HepG2 (cell line): ENCODE results near the gene CNNM4. TPM values are rescaled to one million over a fixed set of nuclear protein-coding genes. Genes with fewer than 3 reads are reported as not detected.

ENCODE experiments used
- ELF4 ChIP-seq: sonication (generic); formaldehyde crosslinking; IDR thresholded peaks from 2 replicates; pipeline ENCODE4 v1.5.0; 2020; ENCODE audit warnings: missing genetic modification reagents, mild to moderate bottlenecking, moderate library complexity, borderline replicate concordance
- GATAD1 ChIP-seq: IDR thresholded peaks from 2 replicates; pipeline ENCODE4 v1.6.1; 2016; ENCODE audit warnings: missing genetic modification reagents, missing compliant biosample characterization
- HMG20B ChIP-seq: conservative IDR thresholded peaks from 2 replicates; pipeline ENCODE4 v1.6.1; 2016; ENCODE audit warnings: missing genetic modification reagents, missing compliant biosample characterization
- HNRNPUL1 ChIP-seq: fragments of 200-400 bp; formaldehyde crosslinking; IDR thresholded peaks from 2 replicates; pipeline ENCODE4 v1.6.1; 2017; ENCODE audit warnings: low read depth, mild to moderate bottlenecking, low read length, moderate library complexity
- ISX ChIP-seq: sonication (generic); formaldehyde crosslinking; conservative IDR thresholded peaks from 2 replicates; pipeline ENCODE4 v1.5.0; 2020; ENCODE audit warnings: missing genetic modification reagents
- MTF2 ChIP-seq: sonication (generic); formaldehyde crosslinking; IDR thresholded peaks from 2 replicates; pipeline ENCODE4 v1.5.0; 2020; ENCODE audit warnings: missing genetic modification reagents, borderline replicate concordance
- NAIF1 ChIP-seq: sonication (generic); formaldehyde crosslinking; IDR thresholded peaks from 2 replicates; pipeline ENCODE4 v1.5.0; 2020; ENCODE audit warnings: mild to moderate bottlenecking, missing genetic modification reagents, borderline replicate concordance
- NCOA5 ChIP-seq: sonication (generic); formaldehyde crosslinking; IDR thresholded peaks from 2 replicates; pipeline ENCODE4 v1.4.0; 2020; ENCODE audit warnings: missing genetic modification reagents
- NR2F2 ChIP-seq: IDR thresholded peaks from 2 replicates; pipeline ENCODE4 v1.6.1; 2012; ENCODE audit warnings: low read depth, inconsistent platforms, borderline replicate concordance
- PAF1 ChIP-seq: IDR thresholded peaks from 2 replicates; pipeline ENCODE4 v1.6.1; 2016; ENCODE audit warnings: missing genetic modification reagents, missing compliant biosample characterization
- RBM39 ChIP-seq: fragments of 200-400 bp; formaldehyde crosslinking; IDR thresholded peaks from one replicate; pipeline ENCODE4 v1.6.1; 2018; ENCODE audit warnings: antibody characterized with exemption, mild to moderate bottlenecking, low read depth, low read length; ENCODE audit not compliant: poor library complexity, severe bottlenecking
- SKI ChIP-seq: fragments of 450-650 bp; IDR thresholded peaks from one replicate; pipeline ENCODE4 v1.6.1; 2018; ENCODE audit warnings: mild to moderate bottlenecking; ENCODE audit not compliant: partially characterized antibody
- TARDBP ChIP-seq: sonication (generic); formaldehyde crosslinking; IDR thresholded peaks from 2 replicates; pipeline ENCODE4 v1.8.0; 2022; ENCODE audit warnings: mild to moderate bottlenecking, missing genetic modification reagents
- THAP11 ChIP-seq: IDR thresholded peaks from 2 replicates; pipeline ENCODE4 v1.6.1; 2016; ENCODE audit warnings: missing biosample characterization, missing genetic modification reagents
- ZNF12 ChIP-seq: sonication (generic); formaldehyde crosslinking; IDR thresholded peaks from 2 replicates; pipeline ENCODE4 v1.5.0; 2020; ENCODE audit warnings: missing genetic modification reagents
- ZNF224 ChIP-seq: sonication (generic); formaldehyde crosslinking; IDR thresholded peaks from 2 replicates; pipeline ENCODE4 v1.5.0; 2020; ENCODE audit warnings: mild to moderate bottlenecking, missing genetic modification reagents
- ZNF414 ChIP-seq: sonication (generic); formaldehyde crosslinking; IDR thresholded peaks from 2 replicates; pipeline ENCODE4 v1.5.0; 2020; ENCODE audit warnings: missing genetic modification reagents
- ZNF549 ChIP-seq: sonication (generic); formaldehyde crosslinking; IDR thresholded peaks from 2 replicates; pipeline ENCODE4 v1.5.0; 2020; ENCODE audit warnings: missing genetic modification reagents
- polyA plus RNA-seq, 8 experiments: library from polyadenylated mRNA; depleted of rRNA in 3 of 8; stranded (reverse) in 7 of 8; unstranded in 1 of 8; fragments of >200 nt; fragmentation: Illumina TruSeq in 4 of 8; extraction: Trizol in 4 of 8; gene quantifications; 2 replicates each; pipeline versions ENCODE4 v1.2.1 to v1.2.3, GENCODE V29; 2011 to 2016; ENCODE audit warnings: low read depth in 4 of 8, missing spikeins in 1 of 8, mixed read lengths in 1 of 8; ENCODE audit not compliant: insufficient read depth in 1 of 8
- total RNA-seq, 5 experiments: library from RNA; depleted of rRNA; stranded (reverse); fragments of >200 nt; fragmentation: Illumina TruSeq; extraction: Trizol; gene quantifications; 2 replicates each; pipeline ENCODE4 v1.2.3, GENCODE V29; 2016; ENCODE audit warnings: low read depth in 1 of 5
- TF ChIP-seq, protein P1 (sequence below): sonication (generic); formaldehyde crosslinking; IDR thresholded peaks from 2 replicates; pipeline ENCODE4 v1.9.0; 2021; ENCODE audit warnings: missing genetic modification reagents, borderline replicate concordance

Gene CNNM4
- total and polyA plus RNA-seq, 2 of the 13 experiments (the other 11 are each of a cell fraction or from before 2014, with no cell fraction given): 5.9 to 8.4 TPM

DNA sequence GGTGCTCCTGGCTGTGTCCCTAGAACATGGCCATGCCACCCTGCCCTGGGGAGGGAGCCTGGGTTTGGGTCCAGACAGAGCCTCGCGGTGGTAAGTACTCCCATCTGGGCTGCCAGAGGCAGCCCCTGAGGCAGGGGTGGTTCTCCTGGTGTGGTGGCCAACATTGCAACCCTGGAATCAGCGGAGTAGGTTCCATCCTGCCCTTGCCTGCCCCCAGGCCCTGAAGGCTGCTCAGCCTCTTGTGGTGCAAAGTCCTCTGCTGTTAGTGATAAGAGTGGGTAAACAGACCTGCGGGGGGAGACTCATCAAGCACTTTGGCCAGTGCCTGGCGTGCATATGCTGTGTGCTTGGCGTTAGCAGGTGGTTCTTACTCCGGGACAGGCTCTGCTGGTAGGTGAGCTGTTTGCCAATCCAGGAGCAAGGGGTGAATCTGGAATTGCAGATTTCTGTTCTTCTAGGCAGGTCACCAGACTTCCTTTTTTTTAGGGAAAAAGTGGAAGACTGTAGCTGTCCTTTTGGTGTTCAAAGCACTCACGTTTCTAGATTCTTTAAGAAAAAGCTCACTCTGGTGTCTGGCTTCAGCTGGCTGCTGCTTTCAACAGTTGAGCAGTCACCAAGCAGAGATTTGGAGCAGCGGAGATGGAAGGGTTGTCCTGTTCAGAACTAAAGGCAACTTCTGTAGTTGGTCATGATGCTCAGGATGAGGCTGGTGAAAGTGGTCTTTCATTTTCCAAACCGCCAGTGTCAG is 58.6 kb downstream of the CNNM4 start (continued):
- TF ChIP-seq ZNF414 (CRISPR knock-in tag) (peak; percentile 97), GATAD1 (CRISPR knock-in tag) (peak; percentile 72; the same call in 1 of the 2 replicates), THAP11 (CRISPR knock-in tag) (peak; percentile 81), RBM39 (no peak), ZNF12 (CRISPR knock-in tag) (peak; percentile 86), TARDBP (CRISPR knock-in tag) (peak; percentile 99), HMG20B (peak; percentile 89), PAF1 (peak; percentile 82; the same call in 1 of the 2 replicates), NR2F2 (0 out of 2 replicates have a peak, but pooled peaks have one; percentile 66), NCOA5 (CRISPR knock-in tag) (no peak), ISX (CRISPR knock-in tag) (no peak), NAIF1 (CRISPR knock-in tag) (peak; percentile 75; the same call in 1 of the 2 replicates), SKI (peak; percentile 85), ZNF549 (CRISPR knock-in tag) (peak; percentile 70; the same call in 1 of the 2 replicates), ZNF224 (CRISPR knock-in tag) (peak; percentile 41; the same call in 1 of the 2 replicates), MTF2 (CRISPR knock-in tag) (peak; percentile 17; the same call in 1 of the 2 replicates), ELF4 (CRISPR knock-in tag) (no peak), HNRNPUL1 (no peak)
- TF ChIP-seq, protein P1, sequence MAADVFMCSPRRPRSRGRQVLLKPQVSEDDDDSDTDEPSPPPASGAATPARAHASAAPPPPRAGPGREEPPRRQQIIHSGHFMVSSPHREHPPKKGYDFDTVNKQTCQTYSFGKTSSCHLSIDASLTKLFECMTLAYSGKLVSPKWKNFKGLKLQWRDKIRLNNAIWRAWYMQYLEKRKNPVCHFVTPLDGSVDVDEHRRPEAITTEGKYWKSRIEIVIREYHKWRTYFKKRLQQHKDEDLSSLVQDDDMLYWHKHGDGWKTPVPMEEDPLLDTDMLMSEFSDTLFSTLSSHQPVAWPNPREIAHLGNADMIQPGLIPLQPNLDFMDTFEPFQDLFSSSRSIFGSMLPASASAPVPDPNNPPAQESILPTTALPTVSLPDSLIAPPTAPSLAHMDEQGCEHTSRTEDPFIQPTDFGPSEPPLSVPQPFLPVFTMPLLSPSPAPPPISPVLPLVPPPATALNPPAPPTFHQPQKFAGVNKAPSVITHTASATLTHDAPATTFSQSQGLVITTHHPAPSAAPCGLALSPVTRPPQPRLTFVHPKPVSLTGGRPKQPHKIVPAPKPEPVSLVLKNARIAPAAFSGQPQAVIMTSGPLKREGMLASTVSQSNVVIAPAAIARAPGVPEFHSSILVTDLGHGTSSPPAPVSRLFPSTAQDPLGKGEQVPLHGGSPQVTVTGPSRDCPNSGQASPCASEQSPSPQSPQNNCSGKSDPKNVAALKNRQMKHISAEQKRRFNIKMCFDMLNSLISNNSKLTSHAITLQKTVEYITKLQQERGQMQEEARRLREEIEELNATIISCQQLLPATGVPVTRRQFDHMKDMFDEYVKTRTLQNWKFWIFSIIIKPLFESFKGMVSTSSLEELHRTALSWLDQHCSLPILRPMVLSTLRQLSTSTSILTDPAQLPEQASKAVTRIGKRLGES (CRISPR knock-in tag): peak; percentile 76; the same call in 1 of the 2 replicates
